ENCODE measurements around the gene KHK. TPM values are rescaled to one million over a fixed set of nuclear protein-coding genes. Genes with fewer than 3 reads are reported as not detected.

The KHK gene
- total and polyA plus RNA-seq, 4 experiments from 2014 or later, result 6.0 to 8.6 (median 7.2) TPM

DNA sequence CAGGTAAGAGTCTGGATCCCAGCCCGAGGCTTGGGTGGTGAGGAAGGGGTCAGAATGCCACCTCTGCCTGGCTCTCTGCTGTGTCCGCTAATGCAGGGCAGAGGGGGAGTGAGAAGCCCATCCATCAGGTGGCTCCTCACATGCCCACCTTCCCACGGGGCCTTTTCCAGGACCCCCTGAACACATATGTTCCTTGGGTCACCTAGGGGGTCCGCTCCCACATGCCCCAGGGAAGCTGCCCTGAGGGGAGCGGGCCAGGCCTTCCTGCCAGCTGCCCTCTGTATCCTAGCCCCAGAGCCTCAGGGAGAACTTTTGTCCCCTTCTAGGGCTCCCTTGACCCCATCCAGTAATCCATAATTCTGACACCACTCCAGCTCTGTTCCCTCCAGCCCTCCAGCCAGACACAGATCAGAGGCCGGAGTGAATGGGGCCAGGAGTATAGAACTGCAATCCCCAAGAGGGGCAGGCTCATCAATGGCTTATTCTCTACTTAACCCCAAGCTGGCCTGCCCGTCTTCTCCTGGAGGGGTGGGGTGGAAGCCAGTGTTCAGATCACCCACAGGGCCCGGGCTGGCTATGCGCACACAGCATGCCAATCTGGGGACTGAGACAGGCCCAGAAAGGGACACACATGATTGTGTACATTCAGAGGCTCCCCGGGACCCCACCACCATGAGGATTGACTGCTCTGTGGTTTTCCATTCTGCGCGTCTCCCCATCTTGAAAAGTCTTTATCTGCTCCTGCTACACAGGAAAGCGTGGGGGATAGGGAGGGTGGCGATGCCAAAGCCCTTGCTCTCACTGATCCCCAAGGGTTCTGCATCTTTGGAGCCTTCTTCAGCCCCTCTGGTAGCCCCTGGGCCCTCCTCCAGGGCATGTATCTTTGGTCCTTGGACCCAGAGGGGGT, 7.1 kb upstream of the KHK start:
- intact Hi-C loops (cut with micrococcal nuclease), result loop anchor here (2.0 kb wide), 1 partner anchor 291 kb away; the partner anchor contains the start of genes EIF2B4 and SNX17
- H3K9me3 ChIP-seq (ENCODE audit: control insufficient read depth in 1 of 2, low read length in 2 of 2), result no peaks in the 10 kb centered on the region
- H3K9me3 Mint-ChIP-seq, result no peaks in the 10 kb centered on the region
- DNase-seq, result no peak
- peaks cover 23 to 43% (median 36%) of the 10 kb centered on the region in 4 donors for H3K4me1 Mint-ChIP-seq
- H3K27ac Mint-ChIP-seq, result peak overlapping the region in 1 of 7 donors; percentile 89
- no peaks in the 10 kb centered on the region for H3K36me3 Mint-ChIP-seq
- no peak overlapping the region for H3K4me3 ChIP-seq (ENCODE audit: low read length in 2 of 2)
- POLR2A ChIA-PET (ENCODE audit: partially characterized antibody), result interaction anchor here (1.0 to 18.9 kb wide), 4 partner anchors 8 to 55 kb away, joined by 3 to 402 read pairs (median 95); partner anchors contain the start of genes AGBL5, OST4 and PREB
- H3K27me3 ChIP-seq (ENCODE audit: insufficient read depth, low read length), result no peaks in the 10 kb centered on the region
- no peak overlapping the region for H3K4me3 Mint-ChIP-seq
- H3K4me1 ChIP-seq (ENCODE audit: insufficient read depth, low read length), result peaks cover 39% of the 10 kb centered on the region
- H3K36me3 ChIP-seq (ENCODE audit: insufficient read depth, low read length), result no peaks in the 10 kb centered on the region
- H3K27ac ChIP-seq (ENCODE audit: low read depth, low read length), result no peak overlapping the region
- peaks cover 0 to 2% of the 10 kb centered on the region in 2 donors for H3K27me3 Mint-ChIP-seq
- CTCF ChIA-PET (ENCODE audit: partially characterized antibody), result no interaction called here

DNA sequence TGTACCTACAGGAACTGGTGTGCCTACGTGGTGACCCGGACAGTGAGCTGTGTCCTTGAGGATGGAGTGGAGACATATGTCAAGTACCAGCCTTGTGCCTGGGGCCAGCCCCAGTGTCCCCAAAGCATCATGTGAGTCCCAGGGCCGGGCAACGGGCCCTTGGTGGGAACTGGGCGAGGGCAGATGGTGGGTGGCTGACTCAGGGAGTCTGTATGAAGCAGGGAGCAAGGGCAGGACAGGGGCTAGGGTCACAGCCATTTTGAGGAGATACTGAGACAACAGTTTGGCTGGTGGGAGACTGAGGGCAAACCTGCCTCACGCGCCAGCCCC, 6.5 kb upstream of the KHK start:
- ChIA-PET CTCF (ENCODE audit: partially characterized antibody) (no interaction called here), POLR2A (ENCODE audit: partially characterized antibody) (interaction anchor here (2.6 to 18.9 kb wide), 3 partner anchors 9 to 47 kb away, joined by 10 to 402 read pairs (median 187); partner anchors contain the start of genes AGBL5, OST4 and TMEM214)
- H3K27ac ChIP-seq (ENCODE audit: low read depth, low read length), result no peak overlapping the region
- H3K36me3 Mint-ChIP-seq, result no peaks in the 10 kb centered on the region
- H3K4me3 ChIP-seq (ENCODE audit: low read length in 2 of 2), result no peak overlapping the region
- H3K27ac Mint-ChIP-seq, result peak overlapping the region in 3 of 7 donors; percentile 60 to 89 (median 70)
- H3K4me1 Mint-ChIP-seq, result peaks cover 17 to 42% (median 33%) of the 10 kb centered on the region in 4 donors
- intact Hi-C loops (cut with micrococcal nuclease), result loop anchor here (2.0 kb wide), 1 partner anchor 291 kb away; the partner anchor contains the start of genes EIF2B4 and SNX17
- no peaks in the 10 kb centered on the region for H3K9me3 Mint-ChIP-seq
- no peaks in the 10 kb centered on the region for H3K36me3 ChIP-seq (ENCODE audit: insufficient read depth, low read length)
- peaks cover 0 to 2% of the 10 kb centered on the region in 2 donors for H3K27me3 Mint-ChIP-seq
- no peaks in the 10 kb centered on the region for H3K9me3 ChIP-seq (ENCODE audit: control insufficient read depth in 1 of 2, low read length in 2 of 2)
- H3K4me1 ChIP-seq (ENCODE audit: insufficient read depth, low read length), result peaks cover 37% of the 10 kb centered on the region
- DNase-seq, result no peak
- no peaks in the 10 kb centered on the region for H3K27me3 ChIP-seq (ENCODE audit: insufficient read depth, low read length)
- peak overlapping the region in 1 of 8 donors; percentile 43 for H3K4me3 Mint-ChIP-seq

DNA sequence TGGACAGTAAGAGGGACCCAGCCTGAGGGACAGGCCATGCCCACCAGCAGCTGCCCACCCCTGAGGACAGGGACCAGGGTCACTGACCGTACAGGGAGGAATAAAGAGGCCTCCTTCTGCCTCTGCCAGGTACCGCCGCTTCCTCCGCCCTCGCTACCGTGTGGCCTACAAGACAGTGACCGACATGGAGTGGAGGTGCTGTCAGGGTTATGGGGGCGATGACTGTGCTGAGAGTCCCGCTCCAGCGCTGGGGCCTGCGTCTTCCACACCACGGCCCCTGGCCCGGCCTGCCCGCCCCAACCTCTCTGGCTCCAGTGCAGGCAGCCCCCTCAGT, 6.0 kb upstream of the KHK start:
- Histone ChIP-seq H3K4me3 (ENCODE audit: low read length in 2 of 2) (no peak overlapping the region), H3K9me3 (ENCODE audit: control insufficient read depth in 1 of 2, low read length in 2 of 2) (no peaks in the 10 kb centered on the region), H3K36me3 (ENCODE audit: insufficient read depth, low read length) (no peaks in the 10 kb centered on the region), H3K27ac (ENCODE audit: low read depth, low read length) (peak overlapping the region; percentile 54), H3K4me1 (ENCODE audit: insufficient read depth, low read length) (peaks cover 37% of the 10 kb centered on the region), H3K27me3 (ENCODE audit: insufficient read depth, low read length) (no peaks in the 10 kb centered on the region)
- ChIA-PET POLR2A (ENCODE audit: partially characterized antibody) (interaction anchor here (0.9 to 18.9 kb wide), 6 partner anchors 9 to 131 kb away, joined by 3 to 402 read pairs (median 9); partner anchors contain the start of genes AGBL5, ATRAID, OST4 and SLC5A6), CTCF (ENCODE audit: partially characterized antibody) (interaction anchor here (1.0 to 8.4 kb wide), 3 partner anchors 8 to 118 kb away, joined by 4 to 46 read pairs (median 5); partner anchors contain the start of gene OST4)
- intact Hi-C loops (cut with micrococcal nuclease), result loop anchor here (2.0 kb wide), 1 partner anchor 290 kb away; the partner anchor contains the start of genes EIF2B4 and SNX17
- H3K36me3 Mint-ChIP-seq, result no peaks in the 10 kb centered on the region
- no peak for DNase-seq
- H3K27me3 Mint-ChIP-seq, result peaks cover 0 to 2% of the 10 kb centered on the region in 2 donors
- peak overlapping the region in 5 of 7 donors; percentile 89 to 99 (median 98) for H3K27ac Mint-ChIP-seq
- H3K4me1 Mint-ChIP-seq, result peaks cover 17 to 42% (median 32%) of the 10 kb centered on the region in 4 donors
- H3K9me3 Mint-ChIP-seq, result no peaks in the 10 kb centered on the region
- peak overlapping the region in 1 of 8 donors; percentile 80 for H3K4me3 Mint-ChIP-seq

- peak overlapping the region; percentile 54 for H3K27ac ChIP-seq (ENCODE audit: low read depth, low read length)
- H3K4me1 ChIP-seq (ENCODE audit: insufficient read depth, low read length), result peaks cover 38% of the 10 kb centered on the region
- H3K36me3 ChIP-seq (ENCODE audit: insufficient read depth, low read length), result no peaks in the 10 kb centered on the region
- H3K4me3 Mint-ChIP-seq, result peak overlapping the region in 3 of 8 donors; percentile 82 to 84 (median 83)
- no peaks in the 10 kb centered on the region for H3K9me3 Mint-ChIP-seq
- peaks cover 0 to 2% of the 10 kb centered on the region in 2 donors for H3K27me3 Mint-ChIP-seq
- peak overlapping the region in 3 of 7 donors; percentile 89 to 97 (median 96) for H3K27ac Mint-ChIP-seq
- CTCF ChIA-PET (ENCODE audit: partially characterized antibody), result interaction anchor here (1.2 to 8.4 kb wide), 4 partner anchors 9 to 120 kb away, joined by 4 to 46 read pairs (median 6); partner anchors contain the start of genes AGBL5 and OST4
- H3K9me3 ChIP-seq (ENCODE audit: control insufficient read depth in 1 of 2, low read length in 2 of 2), result no peaks in the 10 kb centered on the region
- no peaks in the 10 kb centered on the region for H3K27me3 ChIP-seq (ENCODE audit: insufficient read depth, low read length)
- DNase-seq, result no peak
- POLR2A ChIA-PET (ENCODE audit: partially characterized antibody), result interaction anchor here (0.6 to 18.9 kb wide), 10 partner anchors 11 to 346 kb away, joined by 4 to 402 read pairs (median 6); partner anchors contain the start of genes AGBL5, ATRAID, NRBP1 and OST4
- H3K4me1 Mint-ChIP-seq, result peaks cover 17 to 41% (median 27%) of the 10 kb centered on the region in 4 donors
- H3K4me3 ChIP-seq (ENCODE audit: low read length in 2 of 2), result peak overlapping the region in 1 of 2 donors; percentile 45
- H3K36me3 Mint-ChIP-seq, result peaks cover 0 to 2% of the 10 kb centered on the region in 2 donors
- intact Hi-C loops (cut with micrococcal nuclease), result loop anchor here (1.0 to 2.0 kb wide), 4 partner anchors 11 to 289 kb away; partner anchors contain the start of genes AGBL5, EIF2B4, OST4 and SNX17
Measured at GRCh38 chr2:27081984-27082772, 4.4 kb upstream of the KHK start.

DNA sequence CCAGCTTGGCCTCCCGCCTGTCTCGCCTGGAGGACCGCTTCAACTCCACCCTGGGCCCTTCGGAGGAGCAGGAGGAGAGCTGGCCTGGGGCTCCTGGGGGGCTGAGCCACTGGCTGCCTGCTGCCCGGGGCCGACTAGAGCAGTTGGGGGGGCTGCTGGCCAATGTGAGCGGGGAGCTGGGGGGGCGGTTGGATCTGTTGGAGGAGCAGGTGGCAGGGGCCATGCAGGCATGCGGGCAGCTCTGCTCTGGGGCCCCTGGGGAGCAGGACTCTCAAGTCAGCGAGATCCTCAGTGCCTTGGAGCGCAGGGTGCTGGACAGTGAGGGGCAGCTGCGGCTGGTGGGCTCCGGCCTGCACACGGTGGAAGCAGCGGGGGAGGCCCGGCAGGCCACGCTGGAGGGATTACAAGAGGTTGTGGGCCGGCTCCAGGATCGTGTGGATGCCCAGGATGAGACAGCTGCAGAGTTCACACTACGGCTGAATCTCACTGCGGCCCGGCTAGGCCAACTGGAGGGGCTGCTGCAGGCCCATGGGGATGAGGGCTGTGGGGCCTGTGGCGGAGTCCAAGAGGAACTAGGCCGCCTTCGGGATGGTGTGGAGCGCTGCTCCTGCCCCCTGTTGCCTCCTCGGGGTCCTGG, 3.7 kb upstream of the KHK start:
- Histone ChIP-seq H3K4me3 (ENCODE audit: low read length in 2 of 2) (no peak overlapping the region), H3K9me3 (ENCODE audit: control insufficient read depth in 1 of 2, low read length in 2 of 2) (no peaks in the 10 kb centered on the region), H3K36me3 (ENCODE audit: insufficient read depth, low read length) (no peaks in the 10 kb centered on the region), H3K4me1 (ENCODE audit: insufficient read depth, low read length) (peaks cover 41% of the 10 kb centered on the region), H3K27me3 (ENCODE audit: insufficient read depth, low read length) (no peaks in the 10 kb centered on the region), H3K27ac (ENCODE audit: low read depth, low read length) (no peak overlapping the region)
- no peak overlapping the region for H3K4me3 Mint-ChIP-seq
- ChIA-PET POLR2A (ENCODE audit: partially characterized antibody) (interaction anchor here (0.6 to 18.9 kb wide), 7 partner anchors 11 to 346 kb away, joined by 3 to 402 read pairs (median 5); partner anchors contain the start of genes AGBL5, ATRAID, NRBP1 and OST4), CTCF (ENCODE audit: partially characterized antibody) (interaction anchor here (1.5 to 8.4 kb wide), 3 partner anchors 10 to 32 kb away, joined by 5 to 46 read pairs (median 7); partner anchors contain the start of genes AGBL5 and OST4)
- no peaks in the 10 kb centered on the region for H3K9me3 Mint-ChIP-seq
- intact Hi-C loops (cut with micrococcal nuclease), result no loop called here
- DNase-seq, result no peak
- H3K27me3 Mint-ChIP-seq, result peaks cover 0 to under 1% of the 10 kb centered on the region in 2 donors
- H3K27ac Mint-ChIP-seq, result no peak overlapping the region
- peaks cover 17 to 45% (median 31%) of the 10 kb centered on the region in 4 donors for H3K4me1 Mint-ChIP-seq
- peaks cover 0 to 2% of the 10 kb centered on the region in 2 donors for H3K36me3 Mint-ChIP-seq

Data from CD4-positive, alpha-beta memory T cell (primary cell).